Lower lobe of right lung (tissue), 2 donors: ENCODE measurements around the gene TOMM20. TPM values are rescaled to one million over a fixed set of nuclear protein-coding genes. Genes with fewer than 3 reads are reported as not detected.
A peak's percentile ranks its signal among the peaks of the same experiment; 100 is the strongest.

Experiments used
- ATAC-seq, 2 donors: fragments of 200-7000 bp; cut with Tn5 transposase; one replicate each; pipeline ENCODE4 v1.9.1; 2020 to 2022; ENCODE audit warnings: mild to moderate bottlenecking in 2 of 2, moderate library complexity in 2 of 2
- DNase-seq: peaks from one replicate; pipeline ENCODE4 v3.0.0-alpha.2; 2020
- H3K27ac ChIP-seq: fragments of 200-600 bp; one replicate; pipeline ENCODE4 v1.8.0; 2022
- H3K27me3 ChIP-seq: fragments of 200-600 bp; one replicate; pipeline ENCODE4 v1.8.0; 2022; ENCODE audit warnings: low read depth
- H3K36me3 ChIP-seq: fragments of 200-600 bp; one replicate; pipeline ENCODE4 v1.8.0; 2022; ENCODE audit warnings: mild to moderate bottlenecking
- H3K4me1 ChIP-seq: fragments of 200-600 bp; one replicate; pipeline ENCODE4 v1.8.0; 2022
- H3K4me3 ChIP-seq: fragments of 200-600 bp; one replicate; pipeline ENCODE4 v1.8.0; 2022; ENCODE audit warnings: mild to moderate bottlenecking
- H3K9me3 ChIP-seq: fragments of 200-600 bp; one replicate; pipeline ENCODE4 v1.8.0; 2022
- CTCF ChIP-seq: fragments of 200-600 bp; IDR thresholded peaks from one replicate; pipeline ENCODE4 v1.8.0; 2022; ENCODE audit warnings: antibody characterized with exemption, mild to moderate bottlenecking
- intact Hi-C: fragments of 100-400 bp; cut with DNase I; formaldehyde crosslinking; loops from one replicate; pipeline ENCODE4 v1.11.0; 2022
- long read RNA-seq: library from polyadenylated mRNA; unstranded; transcript quantifications from one replicate; pipeline ENCODE4 v2.0.0, GENCODE V29; 2021
- total RNA-seq: library from RNA; stranded (reverse); fragmentation: NEBNext Ultra II Directional; extraction: Animal tissue kit (Norgen Biotek cat#: 25700); gene quantifications from one replicate; pipeline ENCODE4 v1.2.1, GENCODE V29; 2021
- donor health status: DM: no; HTN: yes; CAD: no; lungs with severe emphysema.

The TOMM20 gene
- total RNA-seq, result 88.4 TPM
- long read RNA-seq, transcript TOMM20-201 (5 exons, 3,387 nt), result major isoform, 91 of 108 reads
- long read RNA-seq, partial matches to known transcripts, result 1 of 108 reads
- long read RNA-seq, other reads (novel, unspliced or antisense), result 16 of 108 reads

- Histone ChIP-seq H3K4me3 (peak within 1 kb of the TSS; percentile 92), H3K27ac (peak within 1 kb of the TSS; percentile 90), H3K27me3 (no peaks in the 10 kb centered on the region), H3K9me3 (no peaks in the 10 kb centered on the region), H3K4me1 (peaks cover 30% of the 10 kb centered on the region), H3K36me3 (peaks cover 26% of the 10 kb centered on the region)
- intact Hi-C loops, result no loop called here
- DNase-seq, result peak; percentile 97
- TF ChIP-seq CTCF, result no peak
- ATAC-seq, result peak; percentile 99 to 100
These were observed at the start of gene TOMM20 for GRCh38 chr1:235128456-235129328. Gene TOMM20 (minus strand): TSS chr1:235128837. CDS start chr1:235128715, 122 bp downstream.

- Histone ChIP-seq H3K27ac (no peak overlapping the region), H3K4me3 (no peak overlapping the region), H3K27me3 (no peaks in the 10 kb centered on the region), H3K36me3 (peaks cover 76% of the 10 kb centered on the region), H3K9me3 (no peaks in the 10 kb centered on the region), H3K4me1 (no peaks in the 10 kb centered on the region)
- ATAC-seq, result no peak
- TF ChIP-seq CTCF, result no peak
- DNase-seq, result no peak
- intact Hi-C loops, result no loop called here
These were observed 47.8 kb upstream of the TOMM20 start for GRCh38 chr1:235176486-235176885.

GRCh38 chr1:235169986-235170385 is 41.3 kb upstream of the TOMM20 start:
- H3K27ac ChIP-seq, result no peak overlapping the region
- ATAC-seq, result no peak
- no peak for DNase-seq
- intact Hi-C loops, result no loop called here
- peaks cover 80% of the 10 kb centered on the region for H3K36me3 ChIP-seq
- no peak for TF ChIP-seq CTCF
- H3K27me3 ChIP-seq, result no peaks in the 10 kb centered on the region
- no peaks in the 10 kb centered on the region for H3K4me1 ChIP-seq
- H3K4me3 ChIP-seq, result no peak overlapping the region
- no peaks in the 10 kb centered on the region for H3K9me3 ChIP-seq

GRCh38 chr1:235168375-235168774 is 39.7 kb upstream of the TOMM20 start:
- Histone ChIP-seq H3K9me3 (no peaks in the 10 kb centered on the region), H3K4me1 (no peaks in the 10 kb centered on the region), H3K27ac (no peak overlapping the region), H3K27me3 (no peaks in the 10 kb centered on the region), H3K4me3 (no peak overlapping the region), H3K36me3 (peaks cover 64% of the 10 kb centered on the region)
- no peak for ATAC-seq
- intact Hi-C loops, result no loop called here
- no peak for TF ChIP-seq CTCF
- DNase-seq, result no peak

- DNase-seq (no peak), ATAC-seq (peak in 1 of 2 donors; percentile 1)
- H3K36me3 ChIP-seq, result peaks cover 35% of the 10 kb centered on the region
- H3K9me3 ChIP-seq, result no peaks in the 10 kb centered on the region
- no peaks in the 10 kb centered on the region for H3K27me3 ChIP-seq
- intact Hi-C loops, result no loop called here
- peaks cover 36% of the 10 kb centered on the region for H3K4me1 ChIP-seq
- no peak for TF ChIP-seq CTCF
- peak overlapping the region; percentile 87 for H3K4me3 ChIP-seq
- H3K27ac ChIP-seq, result peak overlapping the region; percentile 95
These were observed 33.2 kb upstream of the TOMM20 start for GRCh38 chr1:235161685-235162327.
